Posterior cingulate gyrus (tissue), 11 donors: ENCODE data around the gene DLG2.

ENCODE experiments used
- DNase-seq, 10 donors: peaks; one replicate each; pipeline versions ENCODE4 v3.0.0 to v3.0.0-alpha.2; 2020 to 2021; ENCODE audit warnings: mixed read lengths in 3 of 10
- intact Hi-C: fragments of 100-400 bp; cut with DNase I; formaldehyde crosslinking; loops from one replicate; pipeline ENCODE4 v1.15.1; 2023

The DLG2 gene

DNA sequence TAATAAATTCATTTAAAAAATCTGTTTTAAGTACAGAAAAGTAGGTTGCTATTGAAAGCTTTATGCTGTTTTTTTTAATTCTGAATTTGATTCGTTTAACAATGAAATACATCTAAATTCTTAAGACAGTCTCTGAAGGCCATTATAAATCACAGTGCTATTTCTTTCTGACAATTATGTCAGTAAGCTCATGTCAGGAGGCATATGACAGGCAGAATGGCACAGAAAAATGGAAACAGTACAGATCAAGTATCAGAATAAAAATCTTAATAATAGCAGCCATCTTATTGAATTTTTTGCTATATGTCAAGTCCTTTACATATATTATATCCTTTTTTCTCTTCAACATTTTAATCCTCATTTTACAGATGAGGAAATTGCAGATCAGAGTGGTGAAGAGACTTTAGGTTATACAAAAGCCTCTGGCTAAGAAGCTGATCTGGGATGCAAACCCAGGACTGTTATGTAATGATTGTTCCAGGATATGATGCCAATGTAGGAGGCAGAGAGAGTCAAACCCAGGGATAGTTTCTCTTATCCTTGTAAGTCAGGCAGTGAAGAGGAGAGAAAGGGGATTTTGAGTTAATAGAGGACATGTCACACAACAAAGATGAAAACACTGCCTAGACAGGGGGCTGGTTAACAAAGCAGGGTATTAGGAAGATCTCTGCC lies 2057.9 kb downstream of the DLG2 start:
- intact Hi-C loops: no loop called here
- DNase-seq: no peak

DNA sequence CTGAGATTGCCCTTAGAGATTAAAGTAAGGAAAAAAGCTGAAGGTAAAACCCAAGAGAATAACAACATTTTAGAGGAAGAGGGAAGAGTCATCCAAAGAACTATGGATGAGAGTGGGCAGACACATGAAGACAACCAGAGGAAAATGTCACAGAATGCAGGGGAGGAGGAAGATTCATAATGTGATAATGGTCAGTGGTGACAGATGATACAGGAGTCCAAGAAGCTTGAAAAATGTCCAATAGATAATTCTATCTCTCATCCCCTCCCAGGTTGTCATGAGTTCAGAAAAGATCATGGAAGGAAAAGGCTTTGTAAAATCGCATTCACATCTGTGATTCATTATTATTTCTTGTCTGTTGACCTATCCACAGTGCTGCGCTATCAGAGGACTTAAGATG lies 2058.6 kb downstream of the DLG2 start:
- intact Hi-C loops: no loop called here
- DNase-seq: no peak

DNA sequence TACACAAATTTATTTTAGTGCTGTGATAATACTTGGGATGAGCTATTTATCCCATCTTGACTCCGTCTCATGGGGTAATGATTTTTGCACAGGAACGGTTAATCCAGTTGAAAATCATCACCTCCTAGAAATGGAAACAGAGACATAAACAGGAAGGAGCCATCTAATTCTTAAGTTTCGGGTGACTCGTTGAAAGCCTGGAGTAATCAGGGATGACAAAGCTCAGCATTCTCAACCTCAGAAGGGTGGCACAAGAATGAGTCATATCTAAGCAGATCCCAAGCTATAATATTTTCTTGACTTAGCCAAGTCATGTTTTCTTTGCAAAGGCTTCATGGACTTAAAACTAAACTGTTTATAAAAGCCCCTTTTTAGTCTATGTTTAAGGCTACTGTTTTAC lies 2060.2 kb downstream of the DLG2 start:
- no peak for DNase-seq
- intact Hi-C loops: no loop called here

DNA sequence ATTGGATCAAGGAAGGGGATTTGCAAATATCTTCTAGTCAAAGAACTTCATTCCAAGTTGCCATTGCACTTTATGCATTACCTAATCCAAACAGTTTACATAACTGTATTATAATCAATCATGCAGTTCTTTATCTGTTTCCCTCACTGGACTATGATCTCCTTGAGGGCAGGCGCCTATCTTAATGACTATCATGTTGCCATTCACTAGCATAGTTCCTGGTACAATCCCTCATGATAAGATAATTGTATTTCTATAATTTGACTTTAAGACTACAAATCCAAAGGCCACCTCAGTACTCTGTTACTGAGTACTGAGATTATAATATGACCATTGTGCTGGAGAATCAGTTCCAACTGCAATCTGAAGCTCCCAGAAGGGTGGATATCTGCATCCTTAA lies 2062.3 kb downstream of the DLG2 start:
- intact Hi-C loops: no loop called here

DNA sequence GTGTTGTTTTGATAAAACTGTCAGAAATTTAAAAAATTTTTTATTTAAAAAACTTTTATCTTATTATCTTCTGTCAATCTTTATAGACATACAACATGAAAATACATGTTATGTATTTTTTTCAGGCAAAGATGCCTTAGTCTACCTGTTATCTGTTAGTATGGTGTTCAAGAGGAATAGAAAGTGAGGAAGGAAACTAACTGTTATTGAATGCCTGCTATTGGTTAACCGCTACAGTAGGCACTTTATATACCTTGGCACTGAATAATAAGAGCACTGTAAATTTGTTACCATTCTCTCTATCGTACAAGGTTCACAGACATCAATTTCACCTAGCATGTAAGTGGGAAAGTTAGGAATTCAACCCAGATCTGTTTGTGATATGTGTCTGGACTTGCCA lies 2068.9 kb downstream of the DLG2 start:
- intact Hi-C loops: no loop called here

More for the DNA sequence above, 2062.3 kb downstream of the DLG2 start:
- DNase-seq: no peak

DNA sequence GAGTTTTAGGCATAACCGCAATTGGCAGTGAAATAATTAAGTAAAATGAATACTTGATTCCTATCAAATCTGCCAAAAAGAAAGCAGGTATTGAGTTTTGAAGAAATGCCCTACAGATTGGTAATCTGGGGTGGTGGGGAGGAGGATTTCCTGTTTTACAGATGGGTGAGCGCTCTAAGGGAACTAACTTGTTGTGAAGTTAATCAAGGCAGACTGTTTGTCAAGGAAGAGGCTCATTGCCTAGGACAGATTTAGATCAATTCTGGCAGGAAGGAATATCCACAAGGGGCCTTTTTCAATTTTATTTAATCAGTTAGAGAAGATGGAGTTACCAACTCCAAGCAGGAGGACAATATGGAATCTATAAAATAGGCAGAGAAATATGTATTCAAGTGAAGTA lies 2069.5 kb downstream of the DLG2 start:
- DNase-seq: no peak
- intact Hi-C loops: no loop called here

More for the DNA sequence above, 2068.9 kb downstream of the DLG2 start:
- DNase-seq: no peak

DNA sequence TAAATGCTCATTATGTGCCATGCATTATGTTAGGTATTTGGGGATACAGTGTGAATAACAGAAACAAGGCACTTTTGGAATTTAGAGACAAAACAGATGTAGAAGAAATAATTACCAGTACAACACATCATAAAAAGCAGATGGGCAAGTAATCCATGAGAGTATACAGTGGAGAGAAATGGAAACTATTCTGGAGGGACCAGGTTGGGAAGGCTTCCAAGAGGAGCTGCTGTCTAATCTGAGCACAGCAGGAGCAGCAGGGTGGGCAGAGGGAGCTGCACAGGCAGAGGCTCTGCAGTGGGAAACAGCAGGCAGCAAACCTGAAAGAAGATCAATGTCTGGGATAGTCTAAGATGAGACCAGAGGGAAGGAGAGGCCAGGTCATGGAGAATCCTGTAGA lies 2072.3 kb downstream of the DLG2 start:
- intact Hi-C loops: no loop called here
- peak in 4 of 10 donors; percentile 15 to 40 (median 33) for DNase-seq

DNA sequence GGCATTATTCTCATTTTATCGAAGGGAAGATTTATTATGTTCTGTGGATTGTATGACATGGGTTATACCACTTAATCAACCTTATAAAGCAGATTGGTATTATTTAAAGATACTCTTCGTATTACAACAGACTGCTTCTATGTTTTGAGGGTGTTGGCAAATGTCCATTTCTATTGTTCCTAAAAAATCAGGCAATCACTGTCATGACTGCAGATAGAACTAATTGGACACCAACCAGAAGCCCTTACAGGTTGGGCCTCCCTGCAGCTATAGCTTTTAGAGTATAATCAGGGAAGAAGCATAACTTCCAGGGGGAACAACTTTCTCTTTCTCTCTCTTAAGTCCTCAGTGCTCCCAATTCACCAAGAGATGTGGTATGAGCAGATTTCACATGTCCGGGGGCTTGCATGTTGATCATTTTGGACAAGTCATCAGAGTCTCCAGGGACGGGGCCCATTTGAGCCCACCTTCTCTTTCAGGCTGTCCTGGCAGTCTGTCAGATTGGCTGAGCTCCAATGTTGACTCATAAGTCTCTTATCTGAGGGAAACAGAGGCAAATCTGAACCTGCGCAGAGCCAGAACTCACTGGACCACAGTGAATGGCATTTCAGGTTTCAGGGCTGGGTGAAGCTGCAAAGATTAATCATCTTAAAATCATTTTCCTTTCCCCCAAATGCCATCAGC lies 2077.0 kb downstream of the DLG2 start:
- intact Hi-C loops: no loop called here
- peak in 2 of 10 donors; percentile 60 to 65 for DNase-seq

DNA sequence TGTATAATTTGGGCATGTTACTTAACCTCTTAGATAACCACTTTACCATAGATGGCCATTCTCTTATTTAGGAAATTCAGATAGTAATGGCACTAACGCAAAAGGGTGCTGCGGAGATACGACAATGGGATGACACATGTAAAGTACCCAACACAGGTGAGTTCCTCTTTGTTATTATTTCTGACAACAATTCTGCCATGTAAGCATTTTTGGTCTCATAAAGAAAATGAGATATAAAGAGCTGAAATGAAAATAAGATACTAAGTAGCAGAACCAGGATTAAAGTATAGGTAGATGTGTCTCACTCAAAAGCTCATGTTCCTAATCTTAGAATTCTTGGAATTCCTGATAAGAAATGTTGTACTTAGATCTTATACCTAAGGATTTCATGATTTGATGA lies 2080.8 kb downstream of the DLG2 start:
- intact Hi-C loops: no loop called here

DNA sequence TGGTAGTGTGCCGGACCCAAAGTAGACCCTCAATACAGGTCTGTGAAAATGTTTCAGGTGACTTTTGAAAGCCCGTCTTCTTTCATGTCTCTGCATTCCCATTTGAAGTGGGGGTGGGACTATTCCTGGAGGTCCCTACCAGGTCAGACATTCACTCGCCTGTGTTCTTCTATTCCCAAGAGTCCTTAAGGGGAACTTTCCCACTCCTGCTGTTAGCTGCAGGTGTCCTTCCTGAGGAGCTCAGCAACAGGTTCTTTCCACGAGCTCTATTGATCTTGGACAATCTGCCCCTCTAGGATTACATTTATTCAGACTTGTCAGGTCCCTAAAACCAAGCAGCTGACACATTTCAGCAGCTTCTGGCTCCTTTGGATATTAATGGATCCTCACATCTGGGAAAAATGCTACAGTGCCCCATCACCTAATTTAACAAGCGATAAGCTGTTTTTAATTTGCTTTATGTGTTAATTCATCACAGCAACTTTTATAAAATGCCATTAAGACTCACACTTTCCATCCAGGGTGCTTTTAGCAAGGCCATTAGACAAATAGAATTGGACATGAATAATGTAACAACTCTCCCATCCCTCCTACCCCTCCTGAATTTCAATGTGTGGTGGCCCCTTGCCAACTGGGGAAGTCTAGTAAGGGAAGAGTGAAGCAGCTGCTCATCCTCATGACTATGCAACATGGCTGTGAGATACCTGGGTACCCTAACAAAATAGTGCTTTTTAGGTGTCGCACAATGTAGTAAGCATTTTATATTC lies 2081.5 kb downstream of the DLG2 start:
- peak in 6 of 10 donors; percentile 28 to 80 (median 36) for DNase-seq
- intact Hi-C loops: no loop called here

More for the DNA sequence above, 2080.8 kb downstream of the DLG2 start:
- no peak for DNase-seq

DNA sequence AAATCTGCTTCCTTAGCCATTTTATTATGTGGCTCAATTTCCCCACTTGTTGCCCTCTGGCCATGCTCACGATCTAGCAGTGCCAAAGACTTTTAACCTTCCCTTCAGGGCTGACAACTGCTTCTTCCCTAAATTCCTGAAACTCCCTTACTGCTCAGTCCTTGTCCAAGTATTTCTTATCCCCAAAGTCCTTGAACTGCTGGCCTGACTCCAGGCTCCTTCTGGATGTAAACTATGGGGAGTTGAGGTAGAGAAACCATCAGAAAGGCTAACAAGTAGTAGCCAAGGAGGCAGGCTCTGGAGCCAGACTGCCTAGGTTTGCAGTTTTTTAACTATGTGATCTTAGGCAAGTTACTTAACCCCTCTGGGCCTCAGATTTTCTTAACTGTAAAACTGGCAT lies 2082.3 kb downstream of the DLG2 start:
- intact Hi-C loops: no loop called here
- DNase-seq: no peak

DNA sequence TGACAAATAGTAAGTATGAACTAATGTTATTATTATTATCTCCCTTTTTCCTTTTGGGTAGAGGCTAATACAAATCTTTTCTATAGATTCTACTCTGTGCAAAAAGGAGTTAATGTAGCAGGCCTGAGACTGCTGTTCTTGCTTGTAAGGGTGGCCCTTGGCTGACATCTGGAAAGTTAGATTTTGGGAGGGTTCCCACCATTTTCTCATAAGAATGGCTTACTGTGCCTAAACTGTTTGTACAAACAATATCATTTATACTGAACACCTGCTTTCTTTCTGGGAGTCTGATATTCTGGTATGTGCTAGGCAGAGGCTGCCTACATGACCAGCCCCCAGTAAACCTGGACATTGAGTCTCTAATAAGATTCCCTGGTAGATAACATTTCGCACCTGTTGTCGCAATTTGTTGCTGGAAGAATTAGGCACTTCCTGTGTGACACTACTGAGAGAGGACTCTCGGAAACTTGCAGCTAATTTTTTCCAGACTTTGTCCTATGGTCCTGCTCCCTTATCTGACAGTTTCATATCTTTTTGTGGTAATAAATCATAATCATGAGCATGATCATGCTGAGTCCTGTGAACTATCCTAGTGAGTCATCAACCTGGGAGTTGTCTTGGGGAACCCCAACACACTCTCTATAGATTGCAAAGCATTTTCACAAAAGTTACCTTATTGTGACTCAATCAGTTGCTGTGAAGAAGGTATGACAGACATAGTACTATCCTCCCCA lies 2083.3 kb downstream of the DLG2 start:
- intact Hi-C loops: no loop called here
- DNase-seq: no peak

DNA sequence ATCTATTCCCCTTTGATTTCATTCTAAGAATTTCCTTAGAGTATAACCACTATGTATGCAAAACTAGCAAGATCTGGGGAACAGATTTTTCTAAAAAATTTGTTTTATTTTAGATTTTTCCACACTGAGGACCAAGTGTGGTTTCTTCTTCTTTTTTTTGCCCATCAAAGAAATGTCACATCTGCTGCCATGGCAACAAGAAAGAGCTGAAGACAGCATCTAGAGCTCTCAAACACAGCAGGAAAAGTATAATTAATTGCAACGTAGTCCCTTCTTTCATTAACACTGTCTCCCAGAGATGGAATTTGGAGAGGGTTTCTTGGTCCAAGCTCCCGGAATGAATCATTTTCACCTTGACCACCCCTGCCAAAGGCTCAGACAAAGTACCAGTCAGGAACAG lies 2084.3 kb downstream of the DLG2 start:
- no peak for DNase-seq
- intact Hi-C loops: no loop called here

DNA sequence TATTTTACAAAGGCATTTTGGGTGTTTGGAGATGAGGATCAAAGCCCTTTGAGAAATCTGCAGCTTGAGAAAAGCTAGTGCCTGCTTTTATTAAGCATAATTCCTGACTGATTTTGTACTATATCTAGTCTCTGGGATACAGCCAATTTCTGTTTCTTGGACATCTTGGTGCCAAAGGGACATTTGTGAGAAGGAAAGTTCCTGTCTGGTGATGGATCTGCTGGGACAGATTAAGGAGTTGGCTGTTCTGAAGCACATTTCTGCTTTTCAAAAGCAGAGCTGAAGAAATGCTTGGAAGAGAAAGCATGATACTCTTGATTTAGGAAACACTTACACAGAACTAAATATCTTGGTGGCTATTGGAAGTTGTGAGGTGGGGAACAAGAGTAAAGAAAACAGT lies 2086.4 kb downstream of the DLG2 start:
- intact Hi-C loops: no loop called here

DNA sequence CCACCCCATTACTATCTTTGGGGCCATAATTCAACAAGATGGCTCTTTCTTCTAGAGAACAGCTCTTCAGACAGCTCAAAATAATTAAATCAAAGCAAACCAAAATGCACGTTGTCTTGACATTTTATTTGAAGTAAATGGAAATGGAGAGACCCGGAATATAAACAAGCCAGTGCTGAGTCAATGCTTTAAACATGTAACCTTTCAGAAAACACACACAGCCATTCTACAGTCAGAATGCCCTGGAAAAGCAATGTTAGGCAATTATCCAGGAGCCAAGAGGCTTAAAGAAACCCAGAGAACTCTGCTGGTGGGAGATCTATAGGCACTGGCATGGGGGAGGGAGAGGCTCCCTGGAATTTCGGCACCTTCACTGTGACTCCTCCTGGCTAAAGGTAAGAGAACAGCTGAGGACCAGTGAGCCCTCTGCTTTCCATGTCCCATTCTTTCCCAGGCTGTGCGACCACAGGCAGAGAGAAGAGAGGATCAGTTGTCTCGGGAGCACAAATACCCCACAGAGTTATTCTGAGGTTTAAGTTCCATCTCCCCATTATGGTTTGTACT lies 2086.9 kb downstream of the DLG2 start:
- no peak for DNase-seq
- intact Hi-C loops: no loop called here

More for the DNA sequence above, 2086.4 kb downstream of the DLG2 start:
- DNase-seq: no peak

DNA sequence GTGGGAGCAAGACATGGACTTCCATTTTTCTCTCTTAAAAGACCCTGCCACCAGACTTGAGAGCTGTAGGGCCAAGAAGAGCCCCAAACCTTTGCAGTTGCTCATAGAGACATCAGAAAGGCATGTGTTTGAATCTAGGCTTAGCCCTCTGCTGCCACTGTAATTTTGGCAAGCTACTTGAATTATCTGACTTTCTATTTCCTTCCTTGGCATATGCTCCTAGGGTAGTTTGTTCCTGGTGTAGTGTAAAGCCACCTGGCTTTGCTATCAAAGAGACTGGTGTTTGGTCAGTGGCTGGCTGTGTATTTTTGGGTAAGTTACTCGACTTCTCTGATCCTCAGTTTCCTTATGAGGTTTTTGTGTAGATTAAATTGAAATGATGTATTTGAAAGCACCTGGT lies 2088.9 kb downstream of the DLG2 start:
- DNase-seq: no peak
- intact Hi-C loops: no loop called here

DNA sequence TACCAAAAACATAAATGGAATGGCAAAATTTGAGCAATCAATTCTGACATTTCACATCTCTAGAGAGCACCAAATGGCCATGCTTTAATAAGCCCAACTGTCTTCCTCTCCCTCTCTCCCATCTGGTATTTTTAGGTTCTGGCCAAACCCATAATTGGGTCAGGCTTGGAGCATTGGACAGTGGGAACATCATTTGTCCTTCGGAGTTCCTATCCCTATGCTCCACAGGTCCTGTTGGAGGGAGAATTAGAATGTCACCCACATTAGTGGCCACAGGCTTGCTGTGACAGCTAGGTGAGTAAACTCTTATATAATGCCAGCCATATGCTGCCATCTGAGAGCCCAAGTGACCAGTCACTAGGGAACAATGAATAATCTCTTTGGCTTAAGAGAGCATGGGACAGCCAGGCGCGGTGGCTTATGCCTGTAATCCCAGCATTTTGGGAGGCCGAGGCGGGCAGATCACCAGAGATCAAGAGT lies 2090.0 kb downstream of the DLG2 start:
- intact Hi-C loops: no loop called here
- DNase-seq: no peak

DNA sequence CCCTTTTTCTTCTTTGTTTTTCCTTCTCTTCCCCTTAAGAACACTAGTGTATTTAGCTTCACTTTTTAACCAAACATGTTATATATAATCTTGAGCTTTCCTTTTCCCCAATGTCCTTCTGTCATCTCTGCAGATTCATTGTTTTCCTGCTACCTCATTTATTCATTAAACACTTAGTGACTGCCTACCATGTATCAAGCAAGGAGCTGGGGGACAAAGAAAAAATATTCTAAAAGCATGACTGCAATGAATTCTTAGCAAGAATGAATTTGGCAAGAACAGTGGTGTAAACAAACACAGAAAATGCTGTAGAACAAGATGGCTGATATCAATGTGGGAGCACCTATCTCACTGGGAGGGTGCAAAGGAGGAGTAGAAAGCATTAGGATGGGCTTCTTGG lies 2094.0 kb downstream of the DLG2 start:
- DNase-seq: no peak
- intact Hi-C loops: no loop called here

DNA sequence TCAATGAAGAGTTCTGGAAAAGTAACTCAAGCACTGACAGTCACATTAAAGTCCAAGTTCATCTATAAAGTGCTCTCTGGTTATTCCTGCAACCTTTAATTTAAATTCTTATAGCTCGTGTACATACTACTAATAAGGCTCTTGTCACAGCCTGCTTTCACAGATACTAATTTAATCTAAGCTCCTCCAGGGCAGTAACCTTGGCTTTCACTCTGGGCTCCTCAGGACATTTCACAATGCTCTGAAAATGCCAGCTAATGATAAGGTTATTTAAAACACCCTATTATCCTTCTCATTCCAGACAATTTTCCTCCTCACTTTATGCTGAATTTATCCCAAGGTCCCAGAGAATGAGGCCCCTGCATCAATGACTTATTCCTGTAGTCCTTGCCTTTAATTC lies 2098.3 kb downstream of the DLG2 start:
- DNase-seq: no peak
- intact Hi-C loops: loop anchor here (10.0 kb wide), 1 partner anchor 286 kb away; no protein-coding TSS in a partner anchor

DNA sequence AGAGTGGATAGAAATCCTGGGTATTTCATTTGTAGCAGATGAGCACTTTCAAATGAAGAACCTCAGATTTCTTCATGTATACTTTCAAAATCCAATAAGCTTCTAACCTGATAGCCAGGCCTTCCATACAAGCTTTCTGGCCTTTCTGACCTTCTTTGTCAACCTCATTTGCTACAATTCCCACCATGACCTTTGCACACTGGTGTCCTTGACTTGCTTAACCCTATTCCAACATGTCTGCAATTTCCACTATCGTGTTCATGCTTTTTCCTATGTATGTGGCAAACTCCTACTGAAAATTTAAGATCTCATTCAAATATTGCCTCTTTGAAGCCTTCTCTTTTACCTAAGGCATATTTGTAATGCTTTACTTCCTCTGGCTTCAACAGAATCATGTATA lies 2098.9 kb downstream of the DLG2 start:
- intact Hi-C loops: loop anchor here (10.0 kb wide), 1 partner anchor 287 kb away; no protein-coding TSS in a partner anchor
- no peak for DNase-seq
